NCI-H2029 treated with DMSO at 0.1 percent for 48 hours (cell line): Measurements from ENCODE around the gene HTR3A.

Source experiments
- DNase-seq: peaks from one replicate; lab custom pipeline; 2025; lab: John Stamatoyannopoulos, UW

Gene HTR3A

GRCh38 chr11:114019046-114019445 lies 44.1 kb downstream of the HTR3A start:
- peak; percentile 8 for DNase-seq

- no peak for DNase-seq
Observed at GRCh38 chr11:114019574-114019973, 44.7 kb downstream of the HTR3A start.

- no peak for DNase-seq
Observed at GRCh38 chr11:114025329-114025907, 50.5 kb downstream of the HTR3A start.

- no peak for DNase-seq
Observed at GRCh38 chr11:114026355-114026754, 51.4 kb downstream of the HTR3A start.

- no peak for DNase-seq
Observed at GRCh38 chr11:114027391-114027790, 52.5 kb downstream of the HTR3A start.

- DNase-seq: no peak
Observed at GRCh38 chr11:114027926-114028325, 53.0 kb downstream of the HTR3A start.

GRCh38 chr11:114031246-114031966 lies 56.5 kb downstream of the HTR3A start:
- DNase-seq: no peak

GRCh38 chr11:114031967-114032320 lies 57.0 kb downstream of the HTR3A start:
- no peak for DNase-seq

- no peak for DNase-seq
Observed at GRCh38 chr11:114033066-114033465, 58.2 kb downstream of the HTR3A start.

GRCh38 chr11:114033572-114033971 lies 58.7 kb downstream of the HTR3A start:
- DNase-seq: no peak

GRCh38 chr11:114034956-114035355 lies 60.0 kb downstream of the HTR3A start:
- no peak for DNase-seq

GRCh38 chr11:114036147-114036811 lies 61.4 kb downstream of the HTR3A start:
- DNase-seq: peak; percentile 25

- no peak for DNase-seq
Observed at GRCh38 chr11:114036958-114037357, 62.0 kb downstream of the HTR3A start.

- no peak for DNase-seq
Observed at GRCh38 chr11:114039551-114039950, 64.6 kb downstream of the HTR3A start.
